Neutrophil (primary cell): ENCODE results near the gene SNX30.

Source experiments
- H3K27ac ChIP-seq: fragments of 200-600 bp; sonication (generic); 2 replicates; pipeline ENCODE4 v1.5.1; 2016; ENCODE audit warnings: mild to moderate bottlenecking, moderate library complexity
- H3K27me3 ChIP-seq: fragments of 200-600 bp; sonication (generic); 2 replicates; pipeline ENCODE4 v1.6.0; 2016; ENCODE audit warnings: mild to moderate bottlenecking
- H3K36me3 ChIP-seq: fragments of 200-600 bp; sonication (generic); 2 replicates; pipeline ENCODE4 v1.5.1; 2017
- H3K4me1 ChIP-seq, 2 experiments: fragments of 200-600 bp in 1 of 2; sonication (generic) in 1 of 2; 1 replicate in 1 of 2; 2 replicates in 1 of 2; pipeline versions ENCODE4 v1.5.1 to v1.6.1; 2013 to 2016; ENCODE audit warnings: low read depth in 1 of 2, low read length in 1 of 2, mild to moderate bottlenecking in 1 of 2, moderate library complexity in 1 of 2; ENCODE audit not compliant: control insufficient read depth in 1 of 2, insufficient read depth in 1 of 2
- H3K4me3 ChIP-seq, 2 experiments: fragments of 200-600 bp in 1 of 2; sonication (generic) in 1 of 2; 1 replicate in 1 of 2; 2 replicates in 1 of 2; pipeline ENCODE4 v1.5.1; 2013 to 2016; ENCODE audit warnings: low read depth in 1 of 2, low read length in 1 of 2, mild to moderate bottlenecking in 1 of 2, moderate library complexity in 1 of 2
- H3K9me3 ChIP-seq: fragments of 200-600 bp; sonication (generic); 2 replicates; pipeline ENCODE4 v1.5.1; 2016
- CTCF ChIP-seq: fragments of 200-600 bp; sonication (generic); IDR thresholded peaks from 2 replicates; pipeline ENCODE4 v1.5.1; 2016; ENCODE audit warnings: antibody characterized with exemption

Gene SNX30

GRCh38 chr9:112726428-112726827, 24.1 kb upstream of the SNX30 start:
- H3K4me1 ChIP-seq = peaks cover 0 to 15% of the 10 kb centered on the region in 2 experiments

GRCh38 chr9:112728401-112728800, 22.2 kb upstream of the SNX30 start:
- no peak overlapping the region for H3K27ac ChIP-seq

More at GRCh38 chr9:112726428-112726827, 24.1 kb upstream of the SNX30 start:
- no peaks in the 10 kb centered on the region for H3K36me3 ChIP-seq
- no peak overlapping the region for H3K4me3 ChIP-seq
- no peak for TF ChIP-seq CTCF
- H3K27ac ChIP-seq = peak overlapping the region; percentile 79
- no peaks in the 10 kb centered on the region for H3K27me3 ChIP-seq
- no peaks in the 10 kb centered on the region for H3K9me3 ChIP-seq

GRCh38 chr9:112731971-112732370, 18.6 kb upstream of the SNX30 start:
- H3K36me3 ChIP-seq = no peaks in the 10 kb centered on the region
- no peak overlapping the region for H3K27ac ChIP-seq
- H3K4me3 ChIP-seq = no peak overlapping the region
- H3K27me3 ChIP-seq = no peaks in the 10 kb centered on the region
- H3K9me3 ChIP-seq = no peaks in the 10 kb centered on the region
- no peak for TF ChIP-seq CTCF
- peaks cover 0 to 5% of the 10 kb centered on the region in 2 experiments for H3K4me1 ChIP-seq

More at GRCh38 chr9:112728401-112728800, 22.2 kb upstream of the SNX30 start:
- no peak overlapping the region for H3K4me3 ChIP-seq
- no peaks in the 10 kb centered on the region for H3K36me3 ChIP-seq
- H3K4me1 ChIP-seq = peaks cover 0 to 15% of the 10 kb centered on the region in 2 experiments
- no peaks in the 10 kb centered on the region for H3K9me3 ChIP-seq
- no peak for TF ChIP-seq CTCF
- H3K27me3 ChIP-seq = no peaks in the 10 kb centered on the region

GRCh38 chr9:112734892-112735291, 15.7 kb upstream of the SNX30 start:
- Histone ChIP-seq H3K36me3 (no peaks in the 10 kb centered on the region), H3K4me1 (no peaks in the 10 kb centered on the region), H3K27me3 (no peaks in the 10 kb centered on the region), H3K27ac (no peak overlapping the region), H3K9me3 (no peaks in the 10 kb centered on the region), H3K4me3 (no peak overlapping the region)
- no peak for TF ChIP-seq CTCF

- no peaks in the 10 kb centered on the region for H3K36me3 ChIP-seq
- H3K4me1 ChIP-seq = no peaks in the 10 kb centered on the region
- H3K4me3 ChIP-seq = no peak overlapping the region
- no peaks in the 10 kb centered on the region for H3K9me3 ChIP-seq
- H3K27ac ChIP-seq = no peak overlapping the region
- TF ChIP-seq CTCF = no peak
- H3K27me3 ChIP-seq = peaks cover 20% of the 10 kb centered on the region
Measured at GRCh38 chr9:112743216-112743836, 7.2 kb upstream of the SNX30 start.
